ENCODE data around the gene DCHS1. TPM values are rescaled to one million over a fixed set of nuclear protein-coding genes. Genes with fewer than 3 reads are reported as not detected.

The DCHS1 gene
- total RNA-seq, 1 experiment from 2014 or later: 14.2 TPM

DNA sequence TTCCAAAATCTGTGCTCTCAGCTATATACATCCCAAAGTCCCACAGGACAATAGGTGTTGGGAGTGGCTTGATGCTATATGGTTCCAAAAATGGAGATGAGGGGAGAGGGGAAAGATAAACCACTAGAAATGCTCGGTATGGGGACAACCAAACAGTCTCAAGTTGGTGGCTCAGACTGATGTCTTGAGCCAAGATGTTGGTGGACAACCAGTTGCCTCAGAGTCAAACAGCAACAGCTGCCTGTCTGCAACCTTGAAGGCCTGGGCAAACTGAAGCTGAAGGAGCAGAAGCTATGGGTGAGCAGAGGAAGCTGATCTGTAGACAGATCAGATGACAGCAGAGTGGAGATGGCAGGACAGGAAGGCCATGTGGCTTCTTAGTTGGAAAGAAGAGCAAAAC lies 56.2 kb downstream of the DCHS1 start:
- H3K4me3 Mint-ChIP-seq: no peak overlapping the region
- ChIA-PET CTCF (no interaction called here), POLR2A (no interaction called here)

DNA sequence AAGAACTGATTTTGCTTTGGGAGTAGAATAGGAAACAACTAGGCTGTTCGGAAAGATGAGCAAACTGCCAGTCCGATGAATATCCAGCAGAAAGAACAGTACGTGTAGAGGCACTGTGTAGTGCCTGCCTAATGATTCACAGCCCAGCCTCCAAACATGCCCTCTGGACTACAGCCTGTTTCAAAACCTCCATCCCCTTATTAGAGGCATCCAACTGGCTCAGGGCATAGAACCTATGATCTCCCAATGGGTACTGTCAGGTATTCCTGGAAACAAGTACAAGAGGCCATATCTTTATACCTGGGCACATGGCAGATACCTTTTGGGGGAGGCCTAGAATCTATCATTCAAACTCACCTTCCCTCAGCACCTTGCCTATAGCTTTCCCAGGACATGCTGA lies 57.1 kb downstream of the DCHS1 start:
- ATAC-seq (no peak), DNase-seq (ENCODE audit: low spot score) (no peak)
- ChIA-PET POLR2A (no interaction called here), CTCF (interaction anchor here (1.1 kb wide), 1 partner anchor 27 kb away, joined by 3 read pairs; no protein-coding TSS in a partner anchor)
- Mint-ChIP-seq H3K9me3 (no peaks in the 10 kb centered on the region), H3K27me3 (ENCODE audit: low read depth) (no peaks in the 10 kb centered on the region), H3K27ac (no peak overlapping the region), H3K36me3 (peaks cover 19% of the 10 kb centered on the region), H3K4me1 (peaks cover 6% of the 10 kb centered on the region; the same call in 1 of the 2 replicates), H3K4me3 (no peak overlapping the region)
- TF ChIP-seq, protein P1, sequence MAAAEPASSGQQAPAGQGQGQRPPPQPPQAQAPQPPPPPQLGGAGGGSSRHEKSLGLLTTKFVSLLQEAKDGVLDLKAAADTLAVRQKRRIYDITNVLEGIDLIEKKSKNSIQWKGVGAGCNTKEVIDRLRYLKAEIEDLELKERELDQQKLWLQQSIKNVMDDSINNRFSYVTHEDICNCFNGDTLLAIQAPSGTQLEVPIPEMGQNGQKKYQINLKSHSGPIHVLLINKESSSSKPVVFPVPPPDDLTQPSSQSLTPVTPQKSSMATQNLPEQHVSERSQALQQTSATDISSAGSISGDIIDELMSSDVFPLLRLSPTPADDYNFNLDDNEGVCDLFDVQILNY (CRISPR knock-in tag; IDR thresholded peaks at IDR 0.05): no peak
- TF ChIP-seq, protein P2, sequence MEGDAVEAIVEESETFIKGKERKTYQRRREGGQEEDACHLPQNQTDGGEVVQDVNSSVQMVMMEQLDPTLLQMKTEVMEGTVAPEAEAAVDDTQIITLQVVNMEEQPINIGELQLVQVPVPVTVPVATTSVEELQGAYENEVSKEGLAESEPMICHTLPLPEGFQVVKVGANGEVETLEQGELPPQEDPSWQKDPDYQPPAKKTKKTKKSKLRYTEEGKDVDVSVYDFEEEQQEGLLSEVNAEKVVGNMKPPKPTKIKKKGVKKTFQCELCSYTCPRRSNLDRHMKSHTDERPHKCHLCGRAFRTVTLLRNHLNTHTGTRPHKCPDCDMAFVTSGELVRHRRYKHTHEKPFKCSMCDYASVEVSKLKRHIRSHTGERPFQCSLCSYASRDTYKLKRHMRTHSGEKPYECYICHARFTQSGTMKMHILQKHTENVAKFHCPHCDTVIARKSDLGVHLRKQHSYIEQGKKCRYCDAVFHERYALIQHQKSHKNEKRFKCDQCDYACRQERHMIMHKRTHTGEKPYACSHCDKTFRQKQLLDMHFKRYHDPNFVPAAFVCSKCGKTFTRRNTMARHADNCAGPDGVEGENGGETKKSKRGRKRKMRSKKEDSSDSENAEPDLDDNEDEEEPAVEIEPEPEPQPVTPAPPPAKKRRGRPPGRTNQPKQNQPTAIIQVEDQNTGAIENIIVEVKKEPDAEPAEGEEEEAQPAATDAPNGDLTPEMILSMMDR (IDR thresholded peaks at IDR 0.05): no peak
- TF ChIP-seq, protein P3, sequence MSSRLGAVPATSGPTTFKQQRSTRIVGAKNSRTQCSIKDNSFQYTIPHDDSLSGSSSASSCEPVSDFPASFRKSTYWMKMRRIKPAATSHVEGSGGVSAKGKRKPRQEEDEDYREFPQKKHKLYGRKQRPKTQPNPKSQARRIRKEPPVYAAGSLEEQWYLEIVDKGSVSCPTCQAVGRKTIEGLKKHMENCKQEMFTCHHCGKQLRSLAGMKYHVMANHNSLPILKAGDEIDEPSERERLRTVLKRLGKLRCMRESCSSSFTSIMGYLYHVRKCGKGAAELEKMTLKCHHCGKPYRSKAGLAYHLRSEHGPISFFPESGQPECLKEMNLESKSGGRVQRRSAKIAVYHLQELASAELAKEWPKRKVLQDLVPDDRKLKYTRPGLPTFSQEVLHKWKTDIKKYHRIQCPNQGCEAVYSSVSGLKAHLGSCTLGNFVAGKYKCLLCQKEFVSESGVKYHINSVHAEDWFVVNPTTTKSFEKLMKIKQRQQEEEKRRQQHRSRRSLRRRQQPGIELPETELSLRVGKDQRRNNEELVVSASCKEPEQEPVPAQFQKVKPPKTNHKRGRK (CRISPR knock-in tag; IDR thresholded peaks at IDR 0.05; ENCODE audit: borderline replicate concordance): no peak
- TF ChIP-seq ZNF671 (CRISPR knock-in tag; IDR thresholded peaks at IDR 0.05): no peak
- TF ChIP-seq NR2C2 (CRISPR knock-in tag; IDR thresholded peaks at IDR 0.05): no peak
- no peak for TF ChIP-seq CREM (CRISPR knock-in tag; IDR thresholded peaks at IDR 0.05)
- TF ChIP-seq MXD4 (CRISPR knock-in tag; IDR thresholded peaks at IDR 0.05; ENCODE audit: borderline replicate concordance): no peak
- no peak for TF ChIP-seq CBFB (CRISPR knock-in tag; IDR thresholded peaks at IDR 0.05; ENCODE audit: low read depth)
- TF ChIP-seq SOX15 (CRISPR knock-in tag; IDR thresholded peaks at IDR 0.05): no peak
- no peak for TF ChIP-seq TEAD1 (CRISPR knock-in tag; IDR thresholded peaks at IDR 0.05)
- TF ChIP-seq, protein P4, sequence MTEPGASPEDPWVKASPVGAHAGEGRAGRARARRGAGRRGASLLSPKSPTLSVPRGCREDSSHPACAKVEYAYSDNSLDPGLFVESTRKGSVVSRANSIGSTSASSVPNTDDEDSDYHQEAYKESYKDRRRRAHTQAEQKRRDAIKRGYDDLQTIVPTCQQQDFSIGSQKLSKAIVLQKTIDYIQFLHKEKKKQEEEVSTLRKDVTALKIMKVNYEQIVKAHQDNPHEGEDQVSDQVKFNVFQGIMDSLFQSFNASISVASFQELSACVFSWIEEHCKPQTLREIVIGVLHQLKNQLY (CRISPR knock-in tag; IDR thresholded peaks at IDR 0.05): no peak
- TF ChIP-seq ZNF138 (CRISPR knock-in tag; conservative IDR thresholded peaks at IDR 0.05): no peak
- TF ChIP-seq, protein P5, sequence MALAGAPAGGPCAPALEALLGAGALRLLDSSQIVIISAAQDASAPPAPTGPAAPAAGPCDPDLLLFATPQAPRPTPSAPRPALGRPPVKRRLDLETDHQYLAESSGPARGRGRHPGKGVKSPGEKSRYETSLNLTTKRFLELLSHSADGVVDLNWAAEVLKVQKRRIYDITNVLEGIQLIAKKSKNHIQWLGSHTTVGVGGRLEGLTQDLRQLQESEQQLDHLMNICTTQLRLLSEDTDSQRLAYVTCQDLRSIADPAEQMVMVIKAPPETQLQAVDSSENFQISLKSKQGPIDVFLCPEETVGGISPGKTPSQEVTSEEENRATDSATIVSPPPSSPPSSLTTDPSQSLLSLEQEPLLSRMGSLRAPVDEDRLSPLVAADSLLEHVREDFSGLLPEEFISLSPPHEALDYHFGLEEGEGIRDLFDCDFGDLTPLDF (CRISPR knock-in tag; IDR thresholded peaks at IDR 0.05): no peak
- no peak for TF ChIP-seq FOXJ3 (CRISPR knock-in tag; IDR thresholded peaks at IDR 0.05; ENCODE audit: borderline replicate concordance)
- TF ChIP-seq IRF2 (CRISPR knock-in tag; IDR thresholded peaks at IDR 0.05; ENCODE audit: borderline replicate concordance, low read depth): no peak

More for the DNA sequence above, 56.2 kb downstream of the DCHS1 start:
- no peak overlapping the region for H3K27ac Mint-ChIP-seq
- H3K27me3 Mint-ChIP-seq (ENCODE audit: low read depth): no peaks in the 10 kb centered on the region
- ATAC-seq (no peak), DNase-seq (ENCODE audit: low spot score) (no peak)
- H3K9me3 Mint-ChIP-seq: no peaks in the 10 kb centered on the region
- no peak for TF ChIP-seq FOXJ3 (CRISPR knock-in tag; IDR thresholded peaks at IDR 0.05; ENCODE audit: borderline replicate concordance)
- no peak for TF ChIP-seq NR2C2 (CRISPR knock-in tag; IDR thresholded peaks at IDR 0.05)
- TF ChIP-seq, protein P6, sequence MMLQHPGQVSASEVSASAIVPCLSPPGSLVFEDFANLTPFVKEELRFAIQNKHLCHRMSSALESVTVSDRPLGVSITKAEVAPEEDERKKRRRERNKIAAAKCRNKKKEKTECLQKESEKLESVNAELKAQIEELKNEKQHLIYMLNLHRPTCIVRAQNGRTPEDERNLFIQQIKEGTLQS (CRISPR knock-in tag; conservative IDR thresholded peaks at IDR 0.05): no peak
- TF ChIP-seq TCF7 (CRISPR knock-in tag; IDR thresholded peaks at IDR 0.05; ENCODE audit: low read depth): no peak
- TF ChIP-seq, protein P7, sequence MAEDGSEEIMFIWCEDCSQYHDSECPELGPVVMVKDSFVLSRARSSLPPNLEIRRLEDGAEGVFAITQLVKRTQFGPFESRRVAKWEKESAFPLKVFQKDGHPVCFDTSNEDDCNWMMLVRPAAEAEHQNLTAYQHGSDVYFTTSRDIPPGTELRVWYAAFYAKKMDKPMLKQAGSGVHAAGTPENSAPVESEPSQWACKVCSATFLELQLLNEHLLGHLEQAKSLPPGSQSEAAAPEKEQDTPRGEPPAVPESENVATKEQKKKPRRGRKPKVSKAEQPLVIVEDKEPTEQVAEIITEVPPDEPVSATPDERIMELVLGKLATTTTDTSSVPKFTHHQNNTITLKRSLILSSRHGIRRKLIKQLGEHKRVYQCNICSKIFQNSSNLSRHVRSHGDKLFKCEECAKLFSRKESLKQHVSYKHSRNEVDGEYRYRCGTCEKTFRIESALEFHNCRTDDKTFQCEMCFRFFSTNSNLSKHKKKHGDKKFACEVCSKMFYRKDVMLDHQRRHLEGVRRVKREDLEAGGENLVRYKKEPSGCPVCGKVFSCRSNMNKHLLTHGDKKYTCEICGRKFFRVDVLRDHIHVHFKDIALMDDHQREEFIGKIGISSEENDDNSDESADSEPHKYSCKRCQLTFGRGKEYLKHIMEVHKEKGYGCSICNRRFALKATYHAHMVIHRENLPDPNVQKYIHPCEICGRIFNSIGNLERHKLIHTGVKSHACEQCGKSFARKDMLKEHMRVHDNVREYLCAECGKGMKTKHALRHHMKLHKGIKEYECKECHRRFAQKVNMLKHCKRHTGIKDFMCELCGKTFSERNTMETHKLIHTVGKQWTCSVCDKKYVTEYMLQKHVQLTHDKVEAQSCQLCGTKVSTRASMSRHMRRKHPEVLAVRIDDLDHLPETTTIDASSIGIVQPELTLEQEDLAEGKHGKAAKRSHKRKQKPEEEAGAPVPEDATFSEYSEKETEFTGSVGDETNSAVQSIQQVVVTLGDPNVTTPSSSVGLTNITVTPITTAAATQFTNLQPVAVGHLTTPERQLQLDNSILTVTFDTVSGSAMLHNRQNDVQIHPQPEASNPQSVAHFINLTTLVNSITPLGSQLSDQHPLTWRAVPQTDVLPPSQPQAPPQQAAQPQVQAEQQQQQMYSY (CRISPR knock-in tag; IDR thresholded peaks at IDR 0.05): no peak
- no peak for TF ChIP-seq ELF4 (CRISPR knock-in tag; IDR thresholded peaks at IDR 0.05; ENCODE audit: low read depth)
- H3K36me3 Mint-ChIP-seq: peaks cover 19% of the 10 kb centered on the region
- peaks cover 3% of the 10 kb centered on the region; the same call in 1 of the 2 replicates for H3K4me1 Mint-ChIP-seq
